H1 (cell line): ENCODE measurements around the gene HSF4. TPM values are rescaled to one million over a fixed set of nuclear protein-coding genes. Genes with fewer than 3 reads are reported as not detected.

Source experiments
- CTCF ChIA-PET: fragments of 300-600 bp; sonication (Branson Sonifier 250); formaldehyde crosslinking; loops from one replicate; lab custom pipeline; 2021; ENCODE audit not compliant: partially characterized antibody; lab: Charles Lee
- POLR2A ChIA-PET: fragments of 300-600 bp; sonication (Branson Sonifier 250); formaldehyde crosslinking; loops from one replicate; lab custom pipeline; 2021; ENCODE audit warnings: inconsistent platforms; ENCODE audit not compliant: partially characterized antibody; lab: Charles Lee
- DNase-seq, 2 experiments: peaks; one replicate each; pipeline versions ENCODE4 v3.0.0 to v3.0.0-alpha.2; 2010 to 2022; ENCODE audit warnings: low spot score in 2 of 2, low read depth in 1 of 2, mixed read lengths in 1 of 2
- FAIRE-seq: peaks from 2 replicates; lab custom pipeline; 2011; peaks lifted over from hg19 to GRCh38; lab: Jason Lieb, UNC
- H2AFZ ChIP-seq: 2 replicates; pipeline ENCODE4 v1.8.1; 2012; ENCODE audit warnings: low read length, inconsistent platforms
- H2AK5ac ChIP-seq: 2 replicates; pipeline ENCODE4 v1.6.1; 2013; ENCODE audit warnings: low read depth, low read length
- H2BK120ac ChIP-seq: replicated peaks from 2 replicates; pipeline ENCODE3; 2013; ENCODE audit warnings: low read depth, low read length, inconsistent platforms
- H2BK12ac ChIP-seq: 2 replicates; pipeline ENCODE4 v1.6.1; 2013; ENCODE audit warnings: low read depth, low read length
- H2BK15ac ChIP-seq: 2 replicates; pipeline ENCODE4 v1.6.1; 2013; ENCODE audit warnings: low read length
- H2BK20ac ChIP-seq: 2 replicates; pipeline ENCODE4 v1.6.1; 2013; ENCODE audit warnings: low read length
- H2BK5ac ChIP-seq: 2 replicates; pipeline ENCODE4 v1.6.1; 2013; ENCODE audit warnings: low read depth, low read length
- H3K14ac ChIP-seq: 2 replicates; pipeline ENCODE4 v1.6.1; 2013; ENCODE audit warnings: inconsistent platforms; ENCODE audit not compliant: insufficient read length
- H3K18ac ChIP-seq: 2 replicates; pipeline ENCODE4 v1.6.1; 2013; ENCODE audit warnings: low read length; ENCODE audit errors: extremely low read depth
- H3K23ac ChIP-seq: 2 replicates; pipeline ENCODE4 v1.6.1; 2013; ENCODE audit warnings: inconsistent platforms; ENCODE audit not compliant: insufficient read length
- H3K23me2 ChIP-seq: 2 replicates; pipeline ENCODE4 v1.6.1; 2013; ENCODE audit warnings: low read depth, low read length
- H3K27ac ChIP-seq: 2 replicates; pipeline ENCODE4 v1.6.1; 2011; ENCODE audit warnings: low read depth, low read length, inconsistent platforms
- H3K27me3 ChIP-seq, 4 experiments: replicated peaks in 1 of 4; 1 replicate in 1 of 4; 2 replicates in 3 of 4; pipeline versions ENCODE4 v1.6.1 to v1.8.1; 2011 to 2013; ENCODE audit warnings: low read length in 3 of 4, mild to moderate bottlenecking in 3 of 4, inconsistent platforms in 2 of 4, mixed read lengths in 2 of 4, moderate library complexity in 1 of 4; ENCODE audit not compliant: control insufficient read depth in 3 of 4, insufficient read depth in 3 of 4; ENCODE audit errors: extremely low read depth in 1 of 4
- H3K36me3 ChIP-seq, 4 experiments: 2 replicates each; pipeline versions ENCODE4 v1.6.1 to v1.8.1; 2011 to 2013; ENCODE audit warnings: mild to moderate bottlenecking in 4 of 4, low read length in 3 of 4, moderate library complexity in 2 of 4, control low read depth in 1 of 4, inconsistent platforms in 1 of 4; ENCODE audit not compliant: insufficient read depth in 4 of 4, control insufficient read depth in 2 of 4
- H3K4ac ChIP-seq: replicated peaks from 2 replicates; pipeline ENCODE3; 2013; ENCODE audit warnings: low read length, low read depth, mixed read lengths, inconsistent platforms; ENCODE audit not compliant: insufficient read length
- H3K4me1 ChIP-seq, 4 experiments: replicated peaks in 1 of 4; 1 replicate in 1 of 4; 2 replicates in 3 of 4; pipeline versions ENCODE4 v1.6.1 to v1.8.1; 2011 to 2013; ENCODE audit warnings: low read length in 3 of 4, inconsistent platforms in 2 of 4, mixed read lengths in 1 of 4; ENCODE audit not compliant: insufficient read depth in 4 of 4, control insufficient read depth in 3 of 4
- H3K4me2 ChIP-seq, 2 experiments: 2 replicates each; pipeline versions ENCODE4 v1.6.1 to v1.8.1; 2011 to 2013; ENCODE audit warnings: low read depth in 2 of 2, low read length in 2 of 2, control low read depth in 1 of 2, inconsistent platforms in 1 of 2, mild to moderate bottlenecking in 1 of 2; ENCODE audit not compliant: insufficient read depth in 1 of 2
- H3K4me3 ChIP-seq, 4 experiments: fragments of 200-600, 300-600 bp in 1 of 4; sonication (generic), shearing (Covaris generic), sonication (Bioruptor Twin) in 1 of 4; 2 replicates each; pipeline versions ENCODE4 v1.5.1 to v1.8.1; 2011 to 2016; ENCODE audit warnings: low read length in 4 of 4, low read depth in 3 of 4, control low read depth in 2 of 4, inconsistent platforms in 2 of 4, mild to moderate bottlenecking in 2 of 4, mixed read lengths in 1 of 4, moderate library complexity in 1 of 4; ENCODE audit not compliant: insufficient read depth in 2 of 4; ENCODE audit errors: extremely low read depth in 1 of 4
- H3K56ac ChIP-seq: replicated peaks from 2 replicates; pipeline ENCODE3; 2013; ENCODE audit warnings: low read depth, mild to moderate bottlenecking, mixed read lengths, low read length, inconsistent platforms; ENCODE audit not compliant: insufficient read length
- H3K79me1 ChIP-seq: 2 replicates; pipeline ENCODE4 v1.6.1; 2013; ENCODE audit warnings: low read depth, low read length, control low read depth
- H3K79me2 ChIP-seq, 2 experiments: 2 replicates each; pipeline versions ENCODE4 v1.6.1 to v1.8.1; 2012 to 2013; ENCODE audit warnings: low read length in 2 of 2, mild to moderate bottlenecking in 2 of 2, inconsistent platforms in 1 of 2; ENCODE audit not compliant: insufficient read depth in 2 of 2, control insufficient read depth in 1 of 2
- H3K9ac ChIP-seq, 4 experiments: replicated peaks in 1 of 4; 1 replicate in 1 of 4; 2 replicates in 3 of 4; pipeline versions ENCODE4 v1.6.1 to v1.8.1; 2011 to 2013; ENCODE audit warnings: low read depth in 3 of 4, low read length in 3 of 4, control low read depth in 2 of 4, mild to moderate bottlenecking in 2 of 4, moderate library complexity in 2 of 4, inconsistent platforms in 1 of 4; ENCODE audit errors: extremely low read depth in 1 of 4
- H3K9me3 ChIP-seq, 2 experiments: 2 replicates each; pipeline versions ENCODE4 v1.6.1 to v1.8.1; 2012 to 2013; ENCODE audit warnings: mild to moderate bottlenecking in 2 of 2, moderate library complexity in 2 of 2, control low read depth in 1 of 2, inconsistent platforms in 1 of 2, low read depth in 1 of 2, low read length in 1 of 2, mixed read lengths in 1 of 2; ENCODE audit not compliant: insufficient read depth in 2 of 2
- H4K20me1 ChIP-seq, 2 experiments: replicated peaks in 1 of 2; 2 replicates each; pipeline versions ENCODE3 to v1.8.1; 2011 to 2013; ENCODE audit warnings: inconsistent platforms in 2 of 2, low read length in 2 of 2, mild to moderate bottlenecking in 1 of 2; ENCODE audit not compliant: insufficient read depth in 2 of 2, control insufficient read depth in 1 of 2
- H4K5ac ChIP-seq: 2 replicates; pipeline ENCODE4 v1.6.1; 2013; ENCODE audit warnings: low read length, low read depth, mixed read lengths, inconsistent platforms; ENCODE audit not compliant: insufficient read length
- H4K8ac ChIP-seq: 2 replicates; pipeline ENCODE4 v1.8.0; 2013; ENCODE audit warnings: mild to moderate bottlenecking, moderate library complexity, low read length, inconsistent platforms; ENCODE audit not compliant: insufficient read depth; ENCODE audit errors: extremely low read depth
- H4K91ac ChIP-seq: replicated peaks from 2 replicates; pipeline ENCODE3; 2013; ENCODE audit warnings: low read length, mixed read lengths, inconsistent platforms; ENCODE audit not compliant: insufficient read length
- ASH2L ChIP-seq: fragments of 200-600, 300-600 bp; sonication (generic); IDR thresholded peaks from one replicate; pipeline ENCODE4 v1.7.1; 2017; ENCODE audit warnings: low read length
- BACH1 ChIP-seq: IDR thresholded peaks from 2 replicates; pipeline ENCODE4 v1.6.1; 2012; ENCODE audit warnings: low read length, improper control_type of control experiment
- GABPA ChIP-seq: IDR thresholded peaks from 2 replicates; pipeline ENCODE4 v1.6.1; 2011; ENCODE audit warnings: mild to moderate bottlenecking, low read length, moderate library complexity, borderline replicate concordance; ENCODE audit not compliant: insufficient read depth
- HDAC6 ChIP-seq: IDR thresholded peaks from one replicate; pipeline ENCODE4 v1.7.1; 2012; ENCODE audit warnings: low read depth, mild to moderate bottlenecking, inconsistent platforms, low read length, moderate library complexity
- JUND ChIP-seq: IDR thresholded peaks from 2 replicates; pipeline ENCODE4 v1.6.1; 2011; ENCODE audit warnings: mild to moderate bottlenecking, improper control_type of control experiment, low read length
- KDM4A ChIP-seq: IDR thresholded peaks from one replicate; pipeline ENCODE4 v1.7.1; 2012; ENCODE audit warnings: low read depth, mild to moderate bottlenecking, moderate library complexity, low read length, inconsistent platforms; ENCODE audit not compliant: severe bottlenecking
- POLR2A ChIP-seq, 2 experiments: IDR thresholded peaks; 1 replicate in 1 of 2; 2 replicates in 1 of 2; pipeline ENCODE4 v1.6.1; 2011; ENCODE audit warnings: low read depth in 2 of 2, low read length in 2 of 2, mild to moderate bottlenecking in 2 of 2; ENCODE audit errors: control extremely low read depth in 1 of 2
- SP2 ChIP-seq: IDR thresholded peaks from 2 replicates; pipeline ENCODE4 v1.6.1; 2012; ENCODE audit warnings: mild to moderate bottlenecking, low read length, inconsistent platforms
- SP4 ChIP-seq: IDR thresholded peaks from 2 replicates; pipeline ENCODE4 v1.6.1; 2012; ENCODE audit warnings: low read length, inconsistent platforms
- TAF1 ChIP-seq: IDR thresholded peaks from 2 replicates; pipeline ENCODE4 v1.6.1; 2011; ENCODE audit warnings: mild to moderate bottlenecking, low read depth, low read length
- TCF12 ChIP-seq: IDR thresholded peaks from 2 replicates; pipeline ENCODE4 v1.6.1; 2011; ENCODE audit warnings: low read depth, mild to moderate bottlenecking, low read length
- WGBS, 2 experiments: shearing (Covaris generic) in 1 of 2; methylation state at CpG; one replicate each; pipeline versions ENCODE4 v1.1.6 to v1.1.7; 2013 to 2015; ENCODE audit warnings: low lambda C conversion rate in 2 of 2, mixed read lengths in 2 of 2, inconsistent platforms in 1 of 2, low coverage in 1 of 2, missing lambda C conversion rate in 1 of 2; ENCODE audit not compliant: insufficient replicate concordance in 2 of 2, insufficient coverage in 1 of 2, insufficient read length in 1 of 2; ENCODE audit errors: extremely low coverage in 1 of 2, missing lambda C conversion rate in 1 of 2; 5-methylcytosine and 5-hydroxymethylcytosine counted together
- polyA plus RNA-seq, 7 experiments: library from polyadenylated mRNA; depleted of rRNA in 3 of 7; stranded (reverse) in 5 of 7; unstranded in 2 of 7; fragments of >200 nt in 5 of 7; fragments of 200-250 nt in 2 of 7; gene quantifications; 1 replicate in 5 of 7; 2 replicates in 1 of 7; 4 replicates in 1 of 7; pipeline versions ENCODE4 v1.2.1 to v1.2.3, GENCODE V29; 2011 to 2013; ENCODE audit warnings: missing spikeins in 2 of 7, mixed read lengths in 2 of 7
- total RNA-seq: library from RNA; stranded (reverse); fragmentation: NEBNext Ultra II Directional; extraction: Animal tissue kit (Norgen Biotek cat#: 25700); gene quantifications from 2 replicates; pipeline ENCODE4 v1.2.1, GENCODE V29; 2021

Gene HSF4
- total and polyA plus RNA-seq, 2 of the 8 experiments (the other 6 are each of a cell fraction or from before 2014, with no cell fraction given), result 0.14 TPM; not detected in 1

GRCh38 chr16:67183627-67184452 lies 19.3 kb downstream of the HSF4 start, which contains the start of gene MATCAP1:
TSS of gene MATCAP1 (minus strand) at chr16:67183963. CDS start at chr16:67180610, 3,353 bp downstream.
- H2AFZ ChIP-seq, result peak within 1 kb of the TSS; percentile 17; the same call in 1 of the 2 replicates
- TF ChIP-seq TAF1 (peak; percentile 62), SP4 (peak; percentile 75), ASH2L (peak; percentile 38), POLR2A (IDR thresholded peaks at IDR 0.05; ENCODE audit: control extremely low read depth in 1 of 2, low read depth in 2 of 2, low read length in 2 of 2) (peak in 1 of 2 experiments; percentile 79; a peak in 2 of 3 replicates), JUND (0 out of 2 replicates have a peak, but pooled peaks have one; percentile 30), TCF12 (no peak), SP2 (peak; percentile 64), BACH1 (0 out of 2 replicates have a peak, but pooled peaks have one; percentile 14), HDAC6 (no peak), KDM4A (peak; percentile 64), GABPA (no peak)

More at GRCh38 chr16:67183627-67184452, 19.3 kb downstream of the HSF4 start, which contains the start of gene MATCAP1:
- Histone ChIP-seq H3K79me1 (no peaks in the 10 kb centered on the region), H4K8ac (peak within 1 kb of the TSS; percentile 91), H3K36me3 (no peaks in the 10 kb centered on the region; a peak in 1 of 8 replicates), H3K27ac (peak within 1 kb of the TSS; percentile 98), H4K20me1 (peaks cover 2 to 24% of the 10 kb centered on the region in 2 experiments), H2AK5ac (no peak within 1 kb of the TSS), H3K23ac (no peak within 1 kb of the TSS), H3K18ac (peak within 1 kb of the TSS; percentile 95), H3K4me3 (peak within 1 kb of the TSS; percentile 73 to 90 (median 85)), H4K91ac (peak within 1 kb of the TSS; percentile 90), H4K5ac (peak within 1 kb of the TSS; percentile 96), H2BK120ac (no peak within 1 kb of the TSS), H3K14ac (no peak within 1 kb of the TSS), H2BK20ac (no peak within 1 kb of the TSS), H2BK5ac (peak within 1 kb of the TSS; percentile 95), H3K9ac (peak within 1 kb of the TSS; percentile 53 to 96 (median 88)), H3K79me2 (peaks cover 0 to 5% of the 10 kb centered on the region in 2 experiments; a peak in 1 of 4 replicates), H3K27me3 (peaks cover 8 to 34% (median 20%) of the 10 kb centered on the region in 4 experiments), H3K56ac (peak within 1 kb of the TSS; percentile 95), H3K9me3 (no peaks in the 10 kb centered on the region), H2BK12ac (peak within 1 kb of the TSS; percentile 35; the same call in 1 of the 2 replicates), H3K23me2 (peaks cover 13% of the 10 kb centered on the region; the same call in 1 of the 2 replicates), H2BK15ac (peak within 1 kb of the TSS; percentile 61; the same call in 1 of the 2 replicates), H3K4me2 (peak within 1 kb of the TSS; percentile 67 to 92), H3K4ac (peak within 1 kb of the TSS; percentile 85), H3K4me1 (peaks cover 0 to 19% (median 11%) of the 10 kb centered on the region in 4 experiments; a peak in 5 of 7 replicates)
- DNase-seq (peak; percentile 87 to 95), FAIRE-seq (peak; percentile 94)
- 1% methylated on average over 77 of the region's 77 CpGs; no CpG with 5 or more reads in 1 of the 2 experiments for WGBS, 2 experiments
- ChIA-PET CTCF (interaction anchor here (1.1 to 9.3 kb wide), 13 partner anchors 10 to 231 kb away, joined by 3 to 151 read pairs (median 7); partner anchors contain the start of genes ELMO3, FBXL8, HSF4 and NOL3), POLR2A (interaction anchor here (1.0 to 4.0 kb wide), 10 partner anchors 10 to 63 kb away, joined by 3 to 19 read pairs (median 5); partner anchors contain the start of genes B3GNT9, HSF4 and NOL3)
